Naive thymus-derived CD8-positive, alpha-beta T cell (primary cell): ENCODE results near the gene ZNF823. TPM values are rescaled to one million over a fixed set of nuclear protein-coding genes. Genes with fewer than 3 reads are reported as not detected.

Source experiments
- ATAC-seq, 2 donors: fragments of 150-1000 bp; cut with Tn5 transposase in 1 of 2; sonication (Bioruptor Pico), chemical (Tn5 transposase) in 1 of 2; 1 replicate in 1 of 2; 2 replicates in 1 of 2; pipeline ENCODE4 v1.10.0; 2021; ENCODE audit warnings: mild to moderate bottlenecking in 2 of 2, moderate library complexity in 2 of 2
- POLR2A ChIA-PET: fragments of 350-600 bp; sonication (Branson Sonifier 250); formaldehyde crosslinking; loops from one replicate; lab custom pipeline; 2021; ENCODE audit warnings: antibody characterized with exemption; lab: Charles Lee
- DNase-seq, 10 donors: peaks; one replicate each; pipeline versions ENCODE4 v3.0.0 to v3.0.0-alpha.2; 2020 to 2022
- H3K27ac Mint-ChIP-seq, 10 donors: one replicate each; pipeline ENCODE4 v1.8.0; 2020 to 2022; ENCODE audit warnings: mild to moderate bottlenecking in 10 of 10, mixed read lengths in 10 of 10, moderate library complexity in 4 of 10, inconsistent platforms in 1 of 10
- H3K27me3 Mint-ChIP-seq, 5 donors: one replicate each; pipeline ENCODE4 v1.8.0; 2021 to 2022; ENCODE audit warnings: mixed read lengths in 5 of 5
- H3K36me3 Mint-ChIP-seq, 3 donors: one replicate each; pipeline ENCODE4 v1.8.0; 2020 to 2022; ENCODE audit warnings: mixed read lengths in 3 of 3, mild to moderate bottlenecking in 2 of 3, inconsistent platforms in 1 of 3
- H3K4me1 Mint-ChIP-seq, 4 donors: one replicate each; pipeline ENCODE4 v1.8.0; 2021 to 2022; ENCODE audit warnings: mixed read lengths in 4 of 4
- H3K4me3 Mint-ChIP-seq, 10 donors: one replicate each; pipeline ENCODE4 v1.8.0; 2020 to 2022; ENCODE audit warnings: mild to moderate bottlenecking in 10 of 10, mixed read lengths in 10 of 10, moderate library complexity in 6 of 10, inconsistent platforms in 1 of 10
- H3K9me3 Mint-ChIP-seq, 9 donors: one replicate each; pipeline ENCODE4 v1.8.0; 2020 to 2022; ENCODE audit warnings: mixed read lengths in 9 of 9, mild to moderate bottlenecking in 3 of 9, inconsistent platforms in 1 of 9, moderate library complexity in 1 of 9
- polyA plus RNA-seq, 3 donors: library from polyadenylated mRNA; unstranded; fragments of 300-500 nt; fragmentation: Illumina TruSeq; gene quantifications; one replicate each; pipeline ENCODE4 v1.2.3, GENCODE V29; 2021
- total RNA-seq, 8 experiments: library from RNA in 2 of 8; stranded (reverse) in 2 of 8; gene quantifications; one replicate each; pipeline ENCODE4 v1.2.3 and lab custom pipeline; 2021 to 2026

The ZNF823 gene
- total and polyA plus RNA-seq, 5 experiments from 2014 or later, result 2.0 to 7.3 (median 3.2) TPM

GRCh38 chr19:11766597-11767591, 28.1 kb upstream of the ZNF823 start, which contains the start of gene ZNF441:
Gene ZNF441, plus strand, starts transcription at chr19:11767000. Its CDS starts 194 bp downstream, at chr19:11767194.
- Mint-ChIP-seq H3K4me1 (peaks cover 9 to 27% (median 24%) of the 10 kb centered on the region in 4 donors), H3K9me3 (peaks cover 0 to 47% (median 28%) of the 10 kb centered on the region in 9 donors), H3K27me3 (peaks cover 0 to 6% (median 0%) of the 10 kb centered on the region in 5 donors), H3K36me3 (peaks cover 7 to 36% (median 27%) of the 10 kb centered on the region in 3 donors), H3K27ac (peak within 1 kb of the TSS; percentile 95 to 98 (median 97)), H3K4me3 (peak within 1 kb of the TSS; percentile 97 to 99 (median 98))
- DNase-seq (peak; percentile 80 to 96 (median 90)), ATAC-seq (peak; percentile 93 to 96)
- POLR2A ChIA-PET, result interaction anchor here (0.5 to 2.8 kb wide), 18 partner anchors 9 to 1354 kb away, joined by 3 to 21 read pairs (median 4); partner anchors contain the start of genes ZNF20, ZNF439, ZNF442 and ZNF491

GRCh38 chr19:11763611-11764010, 24.9 kb upstream of the ZNF823 start:
- ATAC-seq, result no peak
- Mint-ChIP-seq H3K4me1 (peaks cover 5 to 21% (median 17%) of the 10 kb centered on the region in 4 donors), H3K9me3 (peaks cover 0 to 28% (median 18%) of the 10 kb centered on the region in 9 donors), H3K36me3 (peaks cover 0 to 30% (median 11%) of the 10 kb centered on the region in 3 donors), H3K4me3 (no peak overlapping the region), H3K27ac (no peak overlapping the region), H3K27me3 (peaks cover 0 to 12% (median 4%) of the 10 kb centered on the region in 5 donors)
- no peak for DNase-seq
- POLR2A ChIA-PET, result no interaction called here

GRCh38 chr19:11763117-11763516, 24.4 kb upstream of the ZNF823 start:
- Mint-ChIP-seq H3K27ac (no peak overlapping the region), H3K4me3 (no peak overlapping the region), H3K36me3 (peaks cover 0 to 30% (median 8%) of the 10 kb centered on the region in 3 donors), H3K4me1 (peaks cover 3 to 16% (median 12%) of the 10 kb centered on the region in 4 donors), H3K9me3 (peaks cover 0 to 26% (median 17%) of the 10 kb centered on the region in 9 donors), H3K27me3 (peaks cover 0 to 12% (median 4%) of the 10 kb centered on the region in 5 donors)
- ATAC-seq (no peak), DNase-seq (no peak)
- POLR2A ChIA-PET, result no interaction called here

- no peak for ATAC-seq
- no peak overlapping the region for H3K4me3 Mint-ChIP-seq
- no peak for DNase-seq
- POLR2A ChIA-PET, result no interaction called here
- H3K9me3 Mint-ChIP-seq, result peaks cover 0 to 56% (median 28%) of the 10 kb centered on the region in 9 donors
- H3K36me3 Mint-ChIP-seq, result peaks cover 0 to 47% (median 16%) of the 10 kb centered on the region in 3 donors
- H3K27ac Mint-ChIP-seq, result no peak overlapping the region
- no peaks in the 10 kb centered on the region for H3K4me1 Mint-ChIP-seq
- peaks cover 0 to 16% (median 4%) of the 10 kb centered on the region in 5 donors for H3K27me3 Mint-ChIP-seq
Observed at GRCh38 chr19:11759805-11760204, 21.1 kb upstream of the ZNF823 start.

GRCh38 chr19:11756965-11757364, 18.2 kb upstream of the ZNF823 start:
- DNase-seq (no peak), ATAC-seq (no peak)
- POLR2A ChIA-PET, result no interaction called here
- H3K9me3 Mint-ChIP-seq, result peaks cover 15 to 72% (median 37%) of the 10 kb centered on the region in 9 donors
- no peaks in the 10 kb centered on the region for H3K4me1 Mint-ChIP-seq
- peaks cover 0 to 46% (median 26%) of the 10 kb centered on the region in 3 donors for H3K36me3 Mint-ChIP-seq
- H3K27ac Mint-ChIP-seq, result no peak overlapping the region
- no peak overlapping the region for H3K4me3 Mint-ChIP-seq
- peaks cover 6 to 20% (median 10%) of the 10 kb centered on the region in 5 donors for H3K27me3 Mint-ChIP-seq

GRCh38 chr19:11754663-11755062, 15.9 kb upstream of the ZNF823 start:
- ATAC-seq (no peak), DNase-seq (no peak)
- Mint-ChIP-seq H3K4me1 (no peaks in the 10 kb centered on the region), H3K27me3 (peaks cover 4 to 23% (median 7%) of the 10 kb centered on the region in 5 donors), H3K36me3 (peaks cover 0 to 61% (median 26%) of the 10 kb centered on the region in 3 donors), H3K9me3 (peaks cover 17 to 90% (median 49%) of the 10 kb centered on the region in 9 donors), H3K27ac (no peak overlapping the region), H3K4me3 (no peak overlapping the region)
- POLR2A ChIA-PET, result no interaction called here

- peaks cover 4 to 28% (median 7%) of the 10 kb centered on the region in 5 donors for H3K27me3 Mint-ChIP-seq
- peaks cover 0 to 69% (median 26%) of the 10 kb centered on the region in 3 donors for H3K36me3 Mint-ChIP-seq
- H3K4me1 Mint-ChIP-seq, result no peaks in the 10 kb centered on the region
- ATAC-seq (no peak), DNase-seq (no peak)
- H3K27ac Mint-ChIP-seq, result no peak overlapping the region
- peaks cover 27 to 93% (median 61%) of the 10 kb centered on the region in 9 donors for H3K9me3 Mint-ChIP-seq
- POLR2A ChIA-PET, result interaction anchor here (1.5 kb wide), 1 partner anchor 14 kb away, joined by 4 read pairs; the partner anchor contains the start of gene ZNF441
- no peak overlapping the region for H3K4me3 Mint-ChIP-seq
Observed at GRCh38 chr19:11752244-11752736, 13.5 kb upstream of the ZNF823 start.

GRCh38 chr19:11749751-11750150, 11.0 kb upstream of the ZNF823 start:
- Mint-ChIP-seq H3K4me1 (no peaks in the 10 kb centered on the region), H3K27me3 (peaks cover 4 to 28% (median 7%) of the 10 kb centered on the region in 5 donors), H3K36me3 (peaks cover 0 to 60% (median 20%) of the 10 kb centered on the region in 3 donors), H3K9me3 (peaks cover 24 to 85% (median 50%) of the 10 kb centered on the region in 9 donors), H3K27ac (no peak overlapping the region), H3K4me3 (no peak overlapping the region)
- POLR2A ChIA-PET, result no interaction called here
- ATAC-seq, result no peak
- DNase-seq, result no peak

- no peaks in the 10 kb centered on the region for H3K4me1 Mint-ChIP-seq
Observed at GRCh38 chr19:11747277-11747676, 8.5 kb upstream of the ZNF823 start.

GRCh38 chr19:11745869-11746268, 7.1 kb upstream of the ZNF823 start:
- H3K36me3 Mint-ChIP-seq, result peaks cover 0 to 41% (median 9%) of the 10 kb centered on the region in 3 donors
- H3K27me3 Mint-ChIP-seq, result peaks cover 0 to 18% (median 0%) of the 10 kb centered on the region in 5 donors
- ATAC-seq, result no peak
- H3K4me3 Mint-ChIP-seq, result no peak overlapping the region
- no peak for DNase-seq
- POLR2A ChIA-PET, result no interaction called here
- H3K9me3 Mint-ChIP-seq, result peaks cover 11 to 53% (median 30%) of the 10 kb centered on the region in 9 donors
- H3K4me1 Mint-ChIP-seq, result no peaks in the 10 kb centered on the region
- no peak overlapping the region for H3K27ac Mint-ChIP-seq

More at GRCh38 chr19:11747277-11747676, 8.5 kb upstream of the ZNF823 start:
- H3K36me3 Mint-ChIP-seq, result peaks cover 0 to 55% (median 12%) of the 10 kb centered on the region in 3 donors
- no peak for ATAC-seq
- POLR2A ChIA-PET, result interaction anchor here (0.6 kb wide), 1 partner anchor 11 kb away, joined by 3 read pairs; no protein-coding TSS in a partner anchor
- H3K4me3 Mint-ChIP-seq, result no peak overlapping the region
- H3K27ac Mint-ChIP-seq, result no peak overlapping the region
- peaks cover 0 to 25% (median 0%) of the 10 kb centered on the region in 5 donors for H3K27me3 Mint-ChIP-seq
- peaks cover 16 to 67% (median 41%) of the 10 kb centered on the region in 9 donors for H3K9me3 Mint-ChIP-seq
- no peak for DNase-seq

GRCh38 chr19:11737964-11738745, 591 bp downstream of the ZNF823 start:
- Mint-ChIP-seq H3K4me1 (peaks cover 10 to 33% (median 24%) of the 10 kb centered on the region in 4 donors), H3K36me3 (peaks cover 0 to 4% (median 2%) of the 10 kb centered on the region in 3 donors), H3K9me3 (no peaks in the 10 kb centered on the region), H3K4me3 (peak overlapping the region; percentile 97 to 100 (median 99)), H3K27ac (peak overlapping the region; percentile 68 to 99 (median 97)), H3K27me3 (peaks cover 0 to 1% (median 0%) of the 10 kb centered on the region in 5 donors)
- ATAC-seq, result peak; percentile 45 to 59
- peak in 7 of 10 donors; percentile 2 to 66 (median 23) for DNase-seq
- POLR2A ChIA-PET, result interaction anchor here (0.6 to 4.3 kb wide), 4 partner anchors 28 to 122 kb away, joined by 3 to 21 read pairs (median 4); partner anchors contain the start of gene ZNF441
